GM12865 (cell line): ENCODE measurements around the gene RNF222.
A peak's percentile ranks its signal among the peaks of the same experiment; 100 is the strongest.
"Not testable (repeated sequence)": the region's sequence is repeated elsewhere in the genome, so short reads cannot be mapped to it uniquely, and the experiment has no call there.

Experiments
- DNase-seq: peaks from one replicate; pipeline ENCODE4 v3.0.0; 2010; ENCODE audit warnings: low read depth
- H3K4me3 ChIP-seq: 2 replicates; pipeline ENCODE4 v1.5.1; 2011; ENCODE audit warnings: mild to moderate bottlenecking, low read depth, low read length, control low read depth
- CTCF ChIP-seq: IDR thresholded peaks from 2 replicates; pipeline ENCODE4 v1.5.1; 2011; ENCODE audit warnings: low read length, control low read depth, low read depth, inconsistent platforms; ENCODE audit not compliant: insufficient read depth; ENCODE audit errors: missing control alignments

Gene RNF222

GRCh38 chr17:8405499-8406016 is 7.9 kb upstream of the RNF222 start:
- no peak for TF ChIP-seq CTCF
- no peak overlapping the region for H3K4me3 ChIP-seq
- no peak for DNase-seq

- no peak overlapping the region for H3K4me3 ChIP-seq
- DNase-seq: no peak
- TF ChIP-seq CTCF: no peak
Observed at GRCh38 chr17:8402921-8403536, 5.4 kb upstream of the RNF222 start.

DNA sequence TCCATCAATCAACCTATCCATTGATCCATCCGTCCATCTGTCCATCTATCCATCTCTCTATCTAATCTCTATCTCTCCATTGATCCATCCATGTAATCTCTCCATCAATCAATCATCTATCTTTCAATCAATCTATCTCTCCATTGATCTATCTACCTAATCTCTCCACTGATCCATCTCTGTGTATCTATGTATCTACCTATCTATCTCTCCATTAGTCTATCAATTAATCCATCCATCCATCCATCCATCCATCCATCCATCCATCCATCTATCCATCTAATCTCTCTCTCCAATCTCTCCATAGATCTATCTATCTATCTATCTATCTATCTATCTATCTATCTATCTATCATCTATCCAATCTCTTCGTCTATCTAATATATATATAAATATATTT is 3.5 kb upstream of the RNF222 start:
- H3K4me3 ChIP-seq: no peak overlapping the region
- no peak for DNase-seq
- no peak for TF ChIP-seq CTCF

- no peak overlapping the region for H3K4me3 ChIP-seq
- TF ChIP-seq CTCF: no peak
- no peak for DNase-seq
Observed at GRCh38 chr17:8398980-8399379, 1.4 kb upstream of the RNF222 start.

GRCh38 chr17:8394497-8394896 is 3.1 kb downstream of the RNF222 start:
- DNase-seq: not testable (repeated sequence)

GRCh38 chr17:8393470-8394231 is 4.0 kb downstream of the RNF222 start:
- no peak overlapping the region for H3K4me3 ChIP-seq
- TF ChIP-seq CTCF: no peak
- peak; percentile 27 for DNase-seq

More at GRCh38 chr17:8394497-8394896, 3.1 kb downstream of the RNF222 start:
- not testable (repeated sequence) for H3K4me3 ChIP-seq

DNA sequence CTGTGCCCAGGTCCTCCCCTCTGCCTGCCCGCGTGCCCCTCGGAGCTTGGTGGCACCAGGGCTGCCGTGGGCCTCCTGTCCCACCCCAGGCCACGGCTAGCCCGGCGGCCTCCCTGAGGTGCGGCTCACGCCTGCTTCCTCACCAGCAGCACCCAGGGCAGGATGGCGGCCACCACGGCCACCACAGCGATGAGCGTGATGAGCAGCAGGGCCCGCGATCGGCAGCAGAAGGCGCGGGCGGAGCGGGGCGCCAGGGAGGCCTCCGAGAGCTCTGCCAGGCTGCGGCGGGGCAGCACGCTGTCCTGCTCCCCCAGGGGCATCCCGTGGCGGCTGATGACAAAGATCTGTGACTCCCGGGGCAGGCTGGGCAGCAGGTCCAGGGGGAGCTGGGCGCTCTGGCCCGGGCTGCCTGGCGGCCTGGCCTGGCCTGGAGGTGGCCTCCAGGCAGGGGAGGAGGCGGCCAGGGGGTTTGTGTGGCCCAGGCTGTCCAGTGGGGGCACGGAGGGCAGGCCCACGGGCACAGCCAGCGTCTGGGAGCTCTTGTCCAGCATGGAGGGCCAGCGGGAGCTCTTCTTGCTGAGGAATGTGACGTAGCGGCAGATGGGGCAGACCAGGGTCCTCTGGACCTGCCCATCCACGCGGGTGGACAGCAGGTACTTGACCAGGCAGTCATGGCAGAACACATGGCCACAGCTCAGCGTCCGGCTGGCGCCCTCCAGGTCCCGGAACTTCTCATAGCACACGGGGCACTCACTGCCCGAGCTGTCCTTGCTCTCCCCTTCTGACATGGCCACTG is 4.8 kb downstream of the RNF222 start:
- no peak for DNase-seq
- no peak overlapping the region for H3K4me3 ChIP-seq
- TF ChIP-seq CTCF: no peak
